LHCN-M2 (cell line): ENCODE data around the gene RCOR1. TPM values are rescaled to one million over a fixed set of nuclear protein-coding genes. Genes with fewer than 3 reads are reported as not detected.
A peak's percentile ranks its signal among the peaks of the same experiment; 100 is the strongest.

Experiments used
- DNase-seq: peaks from one replicate; pipeline ENCODE4 v3.0.0-alpha.2; 2012; ENCODE audit warnings: low read depth
- total RNA-seq: library from RNA; depleted of rRNA; stranded (reverse); fragments of >200 nt; gene quantifications from 2 replicates; pipeline ENCODE4 v1.2.3, GENCODE V29; 2014

The RCOR1 gene
- total RNA-seq, 1 experiment from 2014 or later = 18.7 TPM

GRCh38 chr14:102672410-102672960 lies 80.0 kb downstream of the RCOR1 start:
- DNase-seq = no peak

- DNase-seq = peak; percentile 29
These were observed 82.9 kb downstream of the RCOR1 start for GRCh38 chr14:102675396-102675795.

- DNase-seq = no peak
These were observed 85.9 kb downstream of the RCOR1 start for GRCh38 chr14:102678394-102678793.

- DNase-seq = no peak
These were observed 91.2 kb downstream of the RCOR1 start for GRCh38 chr14:102683399-102684297.

GRCh38 chr14:102684298-102684663 lies 91.8 kb downstream of the RCOR1 start:
- DNase-seq = no peak

- no peak for DNase-seq
These were observed 93.8 kb downstream of the RCOR1 start for GRCh38 chr14:102686196-102686801.

GRCh38 chr14:102688290-102688689 lies 95.8 kb downstream of the RCOR1 start:
- DNase-seq = no peak

GRCh38 chr14:102690509-102691286 lies 98.2 kb downstream of the RCOR1 start:
- DNase-seq = no peak

DNA sequence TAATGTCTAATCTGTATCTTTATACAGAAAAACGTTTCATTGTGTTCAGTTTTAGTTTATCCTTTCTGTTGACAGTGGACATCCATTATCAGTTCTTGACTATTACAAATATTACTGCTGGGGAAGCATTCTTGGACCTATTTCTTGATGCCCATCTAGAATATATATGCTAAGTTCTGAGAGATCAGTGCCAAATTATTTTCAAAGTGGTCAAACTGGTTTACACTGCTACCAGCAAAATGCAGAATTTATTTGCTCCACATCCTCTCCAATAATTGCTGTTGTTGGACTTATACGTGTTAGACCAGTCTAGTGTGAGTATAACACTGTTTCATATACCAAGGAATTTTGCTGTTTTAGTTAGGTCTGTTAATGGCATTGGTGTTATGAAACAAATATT lies 99.3 kb downstream of the RCOR1 start:
- DNase-seq = no peak

DNA sequence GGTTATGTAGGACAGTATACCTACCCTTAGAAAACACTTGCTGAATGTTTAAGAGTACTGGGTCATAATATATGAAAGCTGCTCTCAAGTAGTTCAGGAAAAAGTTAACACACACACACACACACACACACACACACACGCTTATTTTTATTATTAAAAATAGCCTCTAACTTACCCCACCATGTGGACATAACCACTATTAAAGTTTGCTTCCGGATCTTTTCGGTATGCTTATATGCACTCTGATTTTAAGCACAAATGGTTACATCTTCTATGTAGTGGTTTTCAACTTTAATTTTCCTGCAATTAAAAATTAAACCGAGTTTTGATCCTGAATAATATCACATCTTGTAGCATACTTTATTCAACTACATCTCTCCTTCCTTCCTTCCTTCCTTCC lies 99.9 kb downstream of the RCOR1 start:
- no peak for DNase-seq

GRCh38 chr14:102693006-102693755 lies 100.7 kb downstream of the RCOR1 start:
- no peak for DNase-seq

- DNase-seq = peak; percentile 67
These were observed 102.2 kb downstream of the RCOR1 start for GRCh38 chr14:102694530-102695166.

DNA sequence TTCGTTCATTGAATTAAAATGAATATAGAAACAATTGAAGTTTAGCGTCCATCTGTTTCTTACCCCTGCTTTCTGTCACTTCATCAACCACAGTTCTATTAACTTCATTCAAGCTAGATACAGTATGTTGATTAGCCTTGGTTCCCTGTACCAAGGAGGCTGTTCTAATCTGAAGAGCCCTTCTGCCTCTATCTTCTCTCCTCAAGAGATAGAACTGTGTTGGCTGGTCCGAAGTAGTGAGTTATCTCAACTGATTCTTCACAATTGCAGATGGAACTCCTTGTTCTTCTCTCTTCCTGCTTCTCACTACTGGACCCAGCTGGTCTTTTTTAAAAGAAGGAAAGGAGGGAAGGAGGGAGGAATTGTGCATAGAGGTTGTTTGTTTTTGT lies 102.7 kb downstream of the RCOR1 start:
- DNase-seq = no peak

GRCh38 chr14:102696332-102696731 lies 103.9 kb downstream of the RCOR1 start:
- DNase-seq = no peak

GRCh38 chr14:102696856-102697495 lies 104.5 kb downstream of the RCOR1 start:
- no peak for DNase-seq

DNA sequence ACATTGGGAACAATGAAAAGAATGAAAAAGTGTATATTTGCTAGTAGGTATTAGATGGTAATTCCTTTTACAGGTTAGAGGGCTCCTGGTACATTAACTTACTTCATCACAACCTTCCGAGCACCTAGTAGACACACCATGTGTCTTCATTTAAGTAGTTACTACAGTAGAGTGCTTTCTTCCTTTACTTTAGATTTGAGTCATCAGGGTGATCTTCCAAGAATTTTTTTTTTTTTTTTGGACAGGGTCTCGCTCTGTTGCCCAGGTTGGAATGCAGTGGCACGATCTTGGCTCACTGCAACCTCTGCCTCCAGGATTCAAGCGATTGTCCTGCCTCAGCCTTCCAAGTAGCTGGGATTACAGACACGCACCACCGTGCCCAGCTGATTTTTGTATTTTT lies 105.1 kb downstream of the RCOR1 start:
- DNase-seq = no peak

DNA sequence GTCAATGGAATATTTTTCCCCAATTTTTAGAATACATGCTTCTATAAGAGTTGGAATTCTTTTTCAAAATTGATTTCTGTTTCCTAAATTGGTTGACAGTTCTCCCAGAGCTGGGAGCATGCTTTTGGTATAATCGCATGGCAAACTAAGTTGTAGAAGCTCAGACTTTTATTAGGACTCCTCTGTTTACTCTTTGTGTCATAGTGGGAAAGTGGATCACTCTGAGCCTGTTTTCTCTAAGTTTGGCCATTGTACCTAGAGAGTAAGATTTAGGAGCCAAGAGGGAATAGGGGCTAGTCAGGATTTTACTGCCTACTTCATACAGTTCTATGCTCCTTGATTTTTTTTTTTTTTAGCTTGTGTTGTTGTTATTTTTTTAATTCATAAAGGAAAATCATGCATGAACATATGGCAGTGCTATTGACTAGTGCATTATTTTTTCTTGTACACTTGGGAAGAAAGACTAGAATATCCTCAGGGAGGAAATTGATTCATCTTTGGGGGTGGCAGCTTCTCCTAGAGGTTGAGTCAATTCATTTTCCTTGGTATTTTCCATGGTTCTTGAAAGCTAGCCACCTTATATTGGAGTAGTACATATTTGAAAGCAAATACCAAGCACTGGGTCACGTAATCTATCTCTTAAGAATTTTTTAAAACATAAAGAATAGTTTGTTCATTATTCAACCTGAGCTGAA lies 107.1 kb downstream of the RCOR1 start:
- DNase-seq = no peak

DNA sequence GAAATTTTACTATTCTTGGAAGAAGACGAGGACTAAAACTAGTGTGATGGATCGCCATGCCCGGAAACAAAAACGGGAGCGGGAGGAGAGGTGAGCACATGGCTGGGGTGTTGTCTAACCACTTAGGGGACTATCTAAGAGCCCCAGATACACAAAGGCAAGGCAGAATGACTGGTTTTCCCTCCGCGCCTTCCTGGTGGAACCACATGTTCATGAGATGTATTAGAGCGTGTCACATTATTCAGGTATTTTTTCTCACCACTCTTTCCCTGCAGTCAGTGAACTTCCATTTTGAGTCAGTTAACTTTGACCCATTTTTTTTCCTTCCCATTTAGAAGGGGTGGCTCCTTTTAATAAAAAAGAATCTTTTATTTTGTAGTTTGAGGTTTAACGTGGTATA lies 116.0 kb downstream of the RCOR1 start:
- no peak for DNase-seq

DNA sequence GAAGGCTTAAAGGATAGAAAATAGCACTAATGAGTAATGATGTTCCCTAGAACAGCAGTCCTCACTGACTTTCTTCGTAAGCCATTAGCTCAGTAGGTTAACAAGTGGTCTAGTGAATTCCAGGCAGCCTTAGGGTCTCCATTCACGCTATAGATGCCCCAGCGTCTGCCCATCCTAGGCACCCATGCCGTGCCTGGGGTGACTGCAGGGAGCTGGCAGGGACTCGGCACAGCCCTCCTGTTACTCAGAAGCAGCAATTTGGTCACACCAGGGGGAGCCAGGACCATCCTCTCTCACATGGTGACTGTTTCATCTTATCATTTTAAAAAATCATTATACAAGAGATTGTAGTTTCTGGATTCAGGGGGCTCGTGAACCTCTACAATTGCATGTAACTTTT lies 118.8 kb downstream of the RCOR1 start:
- no peak for DNase-seq

GRCh38 chr14:102711946-102712345 lies 119.5 kb downstream of the RCOR1 start:
- DNase-seq = no peak
